GM12872 (cell line): ENCODE measurements around the gene ZNF486.

Experiments used
- CTCF ChIP-seq: IDR thresholded peaks from 3 replicates; pipeline ENCODE4 v1.5.1; 2011; ENCODE audit warnings: low read depth, mild to moderate bottlenecking, low read length, moderate library complexity; ENCODE audit not compliant: insufficient read depth

Gene ZNF486

GRCh38 chr19:20165971-20166592 lies 932 bp upstream of the ZNF486 start:
- no peak for TF ChIP-seq CTCF

GRCh38 chr19:20167651-20168122 lies 673 bp downstream of the ZNF486 start:
- TF ChIP-seq CTCF, result no peak

GRCh38 chr19:20171285-20171684 lies 4.3 kb downstream of the ZNF486 start:
- TF ChIP-seq CTCF, result no peak

GRCh38 chr19:20182222-20182785 lies 15.3 kb downstream of the ZNF486 start:
- no peak for TF ChIP-seq CTCF

GRCh38 chr19:20186174-20186573 lies 19.2 kb downstream of the ZNF486 start:
- TF ChIP-seq CTCF, result no peak

GRCh38 chr19:20197747-20198146 lies 30.7 kb downstream of the ZNF486 start:
- no peak for TF ChIP-seq CTCF

GRCh38 chr19:20209051-20209450 lies 42.0 kb downstream of the ZNF486 start:
- TF ChIP-seq CTCF, result no peak
